Stimulated activated CD4-positive, alpha-beta T cell treated with anti-CD3 and anti-CD28 coated beads, Interleukin-1b, Interleukin-23, amount 100 ng/mL, for 1 hour (primary cell): Measurements from ENCODE around the gene PALD1.

Experiments used
- DNase-seq, 2 donors: peaks; one replicate each; pipeline ENCODE4 v3.0.0-alpha.2; 2020; ENCODE audit warnings: low read depth in 2 of 2

The PALD1 gene

DNA sequence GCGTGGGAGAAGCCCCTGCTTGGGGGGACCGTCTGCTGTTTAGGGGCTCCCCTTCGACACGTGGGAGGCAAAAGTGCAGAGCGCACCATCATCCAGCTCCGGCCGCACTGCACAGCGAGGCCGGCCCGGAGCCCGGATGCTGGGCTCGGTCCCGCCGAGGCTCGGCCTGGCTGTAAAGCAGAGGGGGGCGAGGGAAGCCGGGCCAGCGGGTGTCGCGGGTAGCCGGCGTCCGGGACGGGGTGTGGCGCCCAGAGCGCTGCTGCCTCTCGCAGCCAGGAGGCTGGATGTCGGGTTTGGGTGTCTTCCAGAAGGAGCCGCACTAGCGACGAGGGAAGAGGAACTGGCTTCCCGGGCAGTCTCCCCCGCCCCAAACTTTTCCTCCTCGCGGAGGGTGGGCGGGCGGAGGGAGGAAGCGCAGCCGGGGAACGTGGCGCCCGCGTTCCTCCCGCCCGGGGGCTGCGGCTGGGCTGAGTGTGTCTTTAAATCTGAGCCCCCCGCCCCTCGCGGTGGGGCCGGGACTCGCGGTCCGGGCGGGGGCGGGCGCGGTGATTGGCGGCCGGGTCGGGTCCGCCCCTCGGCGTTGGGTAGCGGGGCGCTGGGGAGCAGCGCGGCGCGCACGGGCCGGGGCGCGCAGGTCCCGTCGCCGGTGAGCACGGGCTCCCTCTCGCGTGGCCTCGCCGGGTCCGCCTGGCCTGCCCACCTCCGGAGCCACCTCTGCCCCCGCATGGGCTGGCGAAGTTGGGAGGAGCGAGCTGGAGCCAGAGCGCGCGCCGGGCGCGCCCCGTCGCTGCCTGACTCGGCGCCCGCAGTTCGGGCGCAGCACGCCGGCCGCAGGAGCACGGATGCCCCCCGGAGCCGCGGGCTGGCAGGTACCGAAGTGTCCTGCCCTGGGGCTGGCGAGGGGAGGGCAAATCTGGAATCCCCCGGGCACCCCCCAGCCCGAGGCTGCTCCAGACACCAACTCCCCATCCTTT, at the start of gene PALD1:
Gene PALD1, plus strand, starts transcription at position 577 of the 974 bp plus-strand sequence. CDS start 47,185 bp downstream, outside the sequence.
- DNase-seq: peak in 1 of 2 donors; percentile 34

DNA sequence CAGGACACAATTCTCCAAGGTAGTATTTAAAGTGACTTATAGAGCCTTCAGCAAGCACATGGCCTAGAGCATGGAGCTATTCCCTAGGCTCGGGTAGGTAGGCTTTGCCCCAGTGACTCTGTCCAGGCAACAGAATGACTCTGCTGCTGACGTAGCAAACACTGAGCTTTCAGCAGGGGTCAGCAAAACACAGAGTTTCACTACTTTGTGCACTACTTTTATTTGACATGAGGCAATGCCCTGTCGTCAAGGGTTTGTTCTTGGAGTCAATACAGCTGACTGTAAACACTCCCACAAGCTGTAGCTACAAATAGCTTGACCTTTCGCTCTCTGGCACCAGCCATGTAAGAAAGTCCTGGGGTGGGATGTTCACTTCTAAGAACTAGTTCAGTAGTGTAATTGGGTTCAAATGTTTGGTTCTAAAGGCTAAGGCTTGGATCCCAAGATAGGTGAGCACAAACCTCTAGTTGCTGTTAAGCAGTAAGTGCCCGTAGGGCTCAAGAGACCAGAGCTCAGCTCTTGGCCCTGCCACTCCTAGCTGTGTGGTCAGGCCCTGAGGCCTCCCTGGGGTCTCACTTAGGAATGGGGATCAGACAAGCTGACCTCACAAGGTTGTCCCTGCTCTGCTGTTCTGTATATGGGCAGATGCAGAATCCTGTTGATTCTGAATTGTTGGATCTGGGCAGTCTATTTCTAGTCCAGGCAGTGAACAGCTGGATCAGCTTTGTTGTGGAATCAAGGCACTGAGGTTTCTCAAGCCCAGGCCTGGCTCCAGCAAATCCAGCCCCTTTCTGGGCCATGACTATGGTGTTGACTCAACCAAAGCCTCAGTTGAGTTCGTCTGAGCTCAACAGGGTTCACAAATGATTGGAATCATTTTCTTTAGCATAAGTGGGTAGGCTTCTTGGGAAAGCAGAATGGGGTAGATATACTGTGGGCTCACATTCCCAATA, 47.8 kb upstream of the PALD1 start:
- no peak for DNase-seq

- no peak for DNase-seq
These were observed 46.5 kb upstream of the PALD1 start for GRCh38 chr10:70432101-70432500.

DNA sequence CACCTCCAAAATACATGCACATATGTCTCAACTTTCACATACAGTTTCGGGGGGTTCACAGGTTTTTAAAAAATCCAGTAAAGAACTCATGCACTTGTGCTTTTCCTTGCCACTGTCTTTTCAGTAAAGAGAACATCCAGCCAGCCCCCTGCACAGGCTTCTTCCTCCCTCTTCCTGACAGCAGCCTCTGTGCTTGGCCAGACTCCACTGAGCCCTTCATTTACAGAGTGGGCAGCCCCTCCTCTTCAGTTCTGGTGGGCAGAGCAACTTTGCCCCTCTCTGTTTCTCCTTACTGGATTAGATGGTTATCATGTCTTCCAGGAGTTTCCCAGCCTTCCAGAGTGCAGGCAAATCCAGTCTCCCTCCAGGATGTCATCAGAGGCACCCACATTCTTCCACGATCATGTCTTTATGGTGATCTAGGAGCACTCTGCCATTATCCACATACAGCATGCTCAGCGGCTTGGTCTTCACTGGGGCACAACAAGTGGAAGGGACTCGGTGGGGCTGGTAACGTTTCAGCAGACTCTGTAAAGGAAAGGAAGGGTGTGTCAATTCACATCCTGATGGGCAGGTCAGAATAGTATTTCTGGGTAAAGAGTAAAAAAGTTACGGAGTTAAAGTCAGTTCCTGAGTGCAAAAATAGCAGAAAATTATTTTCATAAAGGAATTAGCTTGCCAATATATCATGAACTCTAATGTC, 45.9 kb upstream of the PALD1 start:
- DNase-seq: no peak

DNA sequence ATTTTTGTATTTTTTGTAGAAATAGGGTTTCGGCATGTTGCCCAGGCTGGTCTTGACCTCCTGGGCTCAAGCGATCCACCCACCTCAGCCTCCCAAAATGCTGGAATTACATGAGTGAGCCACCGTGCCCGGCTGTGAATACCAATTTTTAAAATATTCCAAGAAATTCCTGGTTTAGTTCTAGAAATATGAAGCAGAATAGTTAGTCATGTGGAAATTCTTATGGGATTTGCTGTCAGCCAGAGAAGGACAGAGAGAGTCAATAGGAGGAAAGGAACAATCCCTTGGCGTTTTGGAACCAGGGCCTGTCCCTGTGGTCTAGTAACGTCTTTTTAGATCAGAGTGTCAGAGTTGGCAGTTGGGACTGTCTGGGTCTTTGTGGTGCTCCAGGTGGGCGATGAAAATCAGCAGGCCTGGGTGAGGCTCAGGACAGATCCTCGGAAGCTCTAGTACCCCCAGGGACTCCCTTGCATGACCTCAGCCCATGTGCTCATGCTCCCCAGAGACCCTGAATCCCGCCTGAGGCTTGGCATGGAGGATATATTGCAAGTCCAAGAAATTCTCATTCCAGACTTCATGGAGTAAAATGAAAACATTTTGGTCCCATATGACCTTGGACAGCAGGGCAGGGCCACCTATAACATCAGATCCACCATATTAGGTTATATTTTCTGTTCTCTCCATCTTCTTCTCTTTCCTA, 44.8 kb upstream of the PALD1 start:
- DNase-seq: no peak

DNA sequence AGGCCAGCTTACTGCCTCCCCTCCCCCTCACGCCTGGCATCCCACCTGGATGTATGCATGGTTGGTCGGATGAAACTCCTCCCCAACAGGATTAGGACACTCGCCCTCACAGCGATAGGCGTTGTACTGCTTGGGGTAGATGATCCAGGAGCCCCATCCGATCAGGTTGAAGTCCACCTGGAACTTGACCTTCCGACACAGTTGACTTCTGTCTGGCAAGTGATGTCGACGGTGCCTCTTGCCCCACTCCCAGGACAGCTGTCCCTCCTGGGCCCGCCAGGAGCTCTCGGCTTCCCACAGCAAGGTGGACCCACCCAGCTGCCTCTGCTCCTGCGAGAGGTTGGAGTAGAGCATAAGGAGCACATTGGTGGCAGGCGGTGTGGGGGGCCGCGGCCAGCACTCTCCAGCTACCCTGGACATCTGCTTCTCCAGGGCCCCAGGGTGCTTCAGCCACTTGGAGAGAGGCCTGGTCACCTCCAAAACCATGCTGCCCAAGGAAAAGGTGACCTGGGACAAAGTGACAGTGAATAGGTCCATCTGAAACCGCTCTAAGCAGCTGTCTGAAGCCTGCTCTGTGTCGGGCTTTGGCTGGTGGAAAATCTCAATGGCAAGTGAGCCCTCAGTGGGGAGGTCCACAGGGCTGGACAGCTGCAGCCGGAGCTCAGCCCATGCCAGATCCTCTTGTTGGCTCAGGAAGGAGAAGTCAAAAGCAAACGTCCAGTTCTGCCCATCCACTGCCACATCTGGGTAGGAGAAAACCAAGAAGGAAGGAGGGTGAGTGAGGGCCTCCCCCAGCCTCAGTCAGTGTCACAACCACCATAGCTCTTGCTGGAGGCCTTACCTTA, 43.1 kb upstream of the PALD1 start:
- DNase-seq: no peak

DNA sequence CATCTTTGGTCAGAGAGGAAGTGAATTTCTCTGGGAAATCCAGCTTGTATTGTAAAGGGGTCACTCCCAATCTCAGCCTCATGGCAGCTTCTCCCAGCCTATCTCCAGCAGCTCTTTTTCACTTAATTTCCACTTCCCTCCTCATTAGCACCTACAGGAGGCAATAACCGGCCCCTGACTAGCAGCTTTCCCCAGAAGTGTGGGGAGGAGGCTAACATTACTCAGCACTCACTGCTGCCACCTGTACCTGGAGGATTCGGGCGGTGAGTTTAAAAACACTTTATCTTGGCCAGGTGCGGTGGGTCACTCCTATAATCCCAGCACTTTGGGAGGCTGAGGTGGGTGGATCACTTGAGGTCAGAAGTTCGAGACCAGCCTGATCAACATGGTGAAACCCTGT, 40.8 kb upstream of the PALD1 start:
- DNase-seq: no peak

DNA sequence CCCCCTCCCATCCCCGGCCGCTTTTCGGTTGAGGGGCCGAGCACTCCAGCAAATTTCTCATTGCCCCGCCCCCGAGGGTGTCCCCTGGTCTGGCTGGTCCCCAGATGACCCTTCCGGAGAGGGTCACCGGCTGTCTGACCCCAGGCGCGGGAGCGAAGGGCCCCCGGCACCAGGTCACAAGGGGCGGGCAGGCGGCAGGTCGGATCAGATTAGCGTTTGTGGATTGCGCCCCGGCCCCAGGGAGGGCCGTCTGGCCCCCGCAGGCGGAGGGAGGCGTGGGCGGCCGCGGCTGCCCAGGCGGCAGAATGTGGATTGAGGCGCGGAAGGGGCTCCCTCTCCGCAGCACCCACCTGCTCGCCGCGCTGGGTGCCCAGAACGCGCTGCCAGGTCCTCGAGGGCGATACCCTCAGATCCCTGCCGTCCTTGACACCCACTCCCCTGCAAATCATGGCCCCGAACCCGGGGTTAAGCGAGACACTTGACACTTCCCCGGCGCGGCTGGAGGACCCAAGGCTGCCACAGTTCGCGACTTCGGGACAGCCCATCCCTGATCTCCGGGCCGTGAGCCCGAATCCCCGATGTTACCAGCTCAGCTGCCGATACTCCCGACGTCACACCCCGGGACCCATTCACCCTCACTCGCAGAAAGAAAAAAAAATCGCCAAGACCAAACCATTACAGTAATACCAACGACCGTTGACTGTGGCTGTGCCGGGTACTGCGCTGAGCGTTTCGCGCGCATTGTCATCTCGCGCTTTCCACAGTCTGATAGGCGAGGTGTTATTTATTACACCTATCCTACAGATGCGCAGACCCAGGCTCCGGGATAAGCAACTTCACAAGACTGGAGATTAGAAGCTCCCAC, 38.0 kb upstream of the PALD1 start:
- DNase-seq: no peak

- DNase-seq: no peak
These were observed 37.2 kb upstream of the PALD1 start, which contains the start of gene NODAL for GRCh38 chr10:70441161-70441894. Gene NODAL, minus strand, starts transcription at chr10:70441681. Its CDS starts 14 bp downstream, at chr10:70441667.

DNA sequence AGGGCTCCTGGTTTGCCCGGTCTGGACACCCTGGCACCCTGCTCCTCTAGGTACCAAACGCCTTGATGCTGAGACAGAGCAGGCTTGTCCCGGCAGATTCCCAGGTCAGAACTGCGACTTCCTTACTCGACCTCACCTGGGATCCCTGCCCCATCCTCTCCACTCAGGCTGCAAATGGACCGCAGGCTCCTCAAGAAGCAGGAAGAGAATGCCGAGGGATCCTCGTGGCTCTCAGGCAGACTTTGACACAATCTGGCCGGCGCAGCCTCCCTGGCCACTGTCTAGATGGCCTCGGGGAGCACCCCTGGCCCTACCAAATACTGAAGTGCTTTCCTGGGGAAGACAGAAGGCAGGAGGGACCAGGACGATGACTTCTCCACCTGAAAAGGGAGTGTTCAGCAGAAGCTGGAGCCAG, 36.7 kb upstream of the PALD1 start:
- no peak for DNase-seq

GRCh38 chr10:70442332-70442988, 36.1 kb upstream of the PALD1 start:
- no peak for DNase-seq

GRCh38 chr10:70444744-70445143, 33.8 kb upstream of the PALD1 start:
- no peak for DNase-seq

- DNase-seq: no peak
These were observed 32.6 kb upstream of the PALD1 start for GRCh38 chr10:70445718-70446657.

DNA sequence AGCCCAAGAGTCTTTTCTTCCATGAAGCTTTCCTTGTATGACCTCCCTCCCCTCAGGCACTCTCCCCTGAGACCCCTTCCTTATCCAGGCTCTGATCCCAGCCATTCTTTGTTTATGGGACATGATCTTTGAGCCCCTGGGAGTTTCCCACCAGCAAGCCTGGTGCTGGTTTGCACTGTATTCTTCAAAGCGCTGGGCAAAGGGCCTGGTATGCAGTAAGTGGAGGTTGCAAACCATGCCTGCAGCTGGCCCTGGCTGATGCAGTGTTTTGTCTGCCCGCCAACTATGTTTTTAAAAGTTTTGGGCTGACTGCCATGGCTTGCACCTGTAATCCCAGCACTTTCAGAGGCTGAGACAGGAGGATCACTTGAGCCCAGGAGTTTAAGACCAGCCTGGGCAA, 30.3 kb upstream of the PALD1 start:
- no peak for DNase-seq

GRCh38 chr10:70455213-70455630, 23.3 kb upstream of the PALD1 start:
- DNase-seq: no peak

GRCh38 chr10:70456164-70456563, 22.4 kb upstream of the PALD1 start:
- DNase-seq: no peak
